GM12892 (cell line): ENCODE measurements around the gene SKOR1.

Source experiments
- DNase-seq: peaks from one replicate; pipeline ENCODE4 v3.0.0; 2011; ENCODE audit not compliant: insufficient read length
- FAIRE-seq: peaks from 2 replicates; lab custom pipeline; 2011; peaks lifted over from hg19 to GRCh38; lab: Jason Lieb, UNC
- POLR2A ChIP-seq: IDR thresholded peaks from 2 replicates; pipeline ENCODE4 v1.6.1; 2011; ENCODE audit warnings: low read depth, low read length, control low read depth
- POLR2AphosphoS5 ChIP-seq: IDR thresholded peaks from 2 replicates; pipeline ENCODE4 v1.6.1; 2011; ENCODE audit warnings: low read depth, low read length, control low read depth
- TAF1 ChIP-seq: IDR thresholded peaks from 2 replicates; pipeline ENCODE4 v1.6.1; 2011; ENCODE audit warnings: low read depth, mild to moderate bottlenecking, control low read depth, low read length, borderline replicate concordance

SKOR1 gene

DNA sequence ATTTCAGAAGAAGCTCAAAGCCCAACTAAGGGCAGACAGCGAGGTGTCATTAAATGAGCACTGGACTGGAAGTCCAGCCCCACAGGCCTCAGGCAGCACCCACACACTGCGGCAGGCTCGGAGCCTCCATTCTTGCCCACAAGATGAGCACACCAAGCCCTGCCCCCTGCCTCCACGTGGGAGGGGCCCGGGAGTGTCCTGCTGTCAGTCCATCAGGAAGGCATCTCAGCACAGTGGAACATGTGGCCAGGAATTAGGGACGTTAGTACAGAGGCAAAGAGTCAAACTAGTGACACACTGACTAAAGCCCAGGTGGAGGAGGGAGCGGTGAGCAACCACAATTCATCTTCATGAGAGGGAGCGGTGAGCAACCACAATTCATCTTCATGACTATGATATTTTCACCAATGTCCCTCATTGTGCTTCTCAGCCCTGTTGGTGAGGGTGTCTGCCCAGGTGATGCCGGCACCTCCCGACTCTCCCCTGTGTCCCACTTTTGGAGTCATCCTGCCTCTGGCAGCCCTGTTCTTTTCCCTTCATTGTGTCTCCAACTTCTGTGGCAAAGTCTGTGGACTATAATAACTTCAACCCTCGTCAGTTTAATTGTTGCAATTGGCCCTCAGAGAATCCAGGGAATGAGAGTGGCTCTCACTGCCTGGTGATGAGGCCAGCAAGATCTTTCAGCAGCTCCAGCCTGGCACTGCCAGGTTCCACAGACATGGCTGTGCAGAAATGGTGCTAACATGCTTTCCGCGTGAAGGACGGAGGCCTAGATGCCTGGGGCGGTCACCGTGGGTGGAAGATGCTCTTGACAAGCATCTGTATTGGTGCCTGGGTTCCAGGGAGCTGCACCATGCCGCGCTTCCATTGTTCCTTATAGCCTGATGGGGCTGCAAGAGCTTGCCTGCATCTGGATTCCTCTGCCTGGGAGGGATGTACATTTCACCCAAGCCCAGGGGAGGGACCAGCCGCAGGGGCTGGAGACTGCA lies 23.1 kb upstream of the SKOR1 start:
- TF ChIP-seq POLR2AphosphoS5 (no peak), TAF1 (no peak), POLR2A (no peak)
- FAIRE-seq (no peak), DNase-seq (no peak)

GRCh38 chr15:67803299-67803698 lies 22.0 kb upstream of the SKOR1 start:
- no peak for TF ChIP-seq TAF1
- no peak for TF ChIP-seq POLR2AphosphoS5
- TF ChIP-seq POLR2A: no peak
- DNase-seq (no peak), FAIRE-seq (no peak)

GRCh38 chr15:67803996-67804843 lies 21.1 kb upstream of the SKOR1 start:
- TF ChIP-seq TAF1 (no peak), POLR2A (no peak), POLR2AphosphoS5 (no peak)
- no peak for FAIRE-seq

GRCh38 chr15:67805008-67805665 lies 20.2 kb upstream of the SKOR1 start:
- FAIRE-seq (no peak), DNase-seq (no peak)
- no peak for TF ChIP-seq TAF1
- no peak for TF ChIP-seq POLR2AphosphoS5
- no peak for TF ChIP-seq POLR2A

More at GRCh38 chr15:67803996-67804843, 21.1 kb upstream of the SKOR1 start:
- no peak for DNase-seq

DNA sequence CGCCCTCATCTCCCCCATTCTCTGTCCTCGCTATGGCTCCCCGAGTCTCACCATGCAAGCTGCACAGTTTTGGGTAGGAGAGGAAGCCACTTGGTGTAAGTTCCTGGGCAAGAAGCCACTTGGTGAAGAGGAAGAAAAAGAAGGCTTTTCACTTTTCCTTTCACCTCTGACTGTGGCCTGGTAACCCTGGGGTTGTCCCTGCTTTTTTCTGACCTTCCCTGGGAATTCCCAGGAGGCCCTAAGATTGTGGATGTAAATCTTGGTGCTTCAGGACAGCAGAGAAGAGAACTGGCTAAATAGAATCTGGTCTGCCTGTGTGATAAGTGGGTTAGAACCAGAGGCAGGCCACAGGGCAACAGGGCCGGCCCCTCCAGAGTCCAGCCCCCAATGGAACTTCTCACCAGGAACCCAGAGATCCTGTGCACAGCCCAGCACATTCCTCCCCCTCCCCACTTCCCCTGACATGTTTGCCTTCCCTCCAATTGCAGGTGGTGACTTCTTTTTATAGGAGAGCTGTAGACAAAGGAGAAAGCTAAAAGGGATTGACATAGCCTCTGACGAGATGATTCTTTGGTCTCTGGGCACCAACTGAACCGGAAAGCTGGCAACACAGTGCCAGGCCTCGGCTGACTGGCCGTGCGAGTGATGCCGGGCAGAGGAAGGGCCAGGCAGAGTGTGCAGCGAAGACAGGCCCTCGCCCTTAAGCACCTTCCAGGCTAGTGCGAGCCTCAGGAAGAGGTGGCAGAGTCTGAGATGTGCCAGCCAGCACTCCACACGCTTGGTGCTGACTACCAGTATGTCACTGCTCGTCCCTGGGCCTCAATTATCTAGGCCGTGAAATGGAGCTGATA lies 19.4 kb upstream of the SKOR1 start:
- TF ChIP-seq TAF1 (no peak), POLR2AphosphoS5 (no peak), POLR2A (no peak)
- FAIRE-seq: no peak
- no peak for DNase-seq

DNA sequence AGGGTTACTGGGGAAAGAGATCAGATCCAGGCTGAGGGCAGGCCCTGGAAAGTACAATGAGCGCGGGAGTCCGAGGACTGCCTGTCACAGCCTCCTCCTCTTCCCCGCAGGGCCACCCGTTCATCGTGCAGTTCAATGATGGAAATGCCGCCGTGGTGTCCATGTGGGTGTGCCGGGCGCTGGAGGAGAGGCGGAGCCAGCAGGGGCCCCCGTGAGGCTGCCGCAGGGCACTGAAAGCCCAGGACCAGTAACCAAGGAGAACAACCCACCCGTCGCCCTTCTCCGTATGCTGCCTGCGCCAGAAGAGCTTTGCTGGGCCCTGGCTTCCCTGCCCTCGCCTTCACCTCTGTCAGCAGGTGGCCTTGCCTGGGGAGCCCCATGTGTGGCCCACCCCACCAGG lies 18.8 kb upstream of the SKOR1 start:
- no peak for TF ChIP-seq TAF1
- no peak for TF ChIP-seq POLR2A
- TF ChIP-seq POLR2AphosphoS5: no peak
- DNase-seq (no peak), FAIRE-seq (no peak)

DNA sequence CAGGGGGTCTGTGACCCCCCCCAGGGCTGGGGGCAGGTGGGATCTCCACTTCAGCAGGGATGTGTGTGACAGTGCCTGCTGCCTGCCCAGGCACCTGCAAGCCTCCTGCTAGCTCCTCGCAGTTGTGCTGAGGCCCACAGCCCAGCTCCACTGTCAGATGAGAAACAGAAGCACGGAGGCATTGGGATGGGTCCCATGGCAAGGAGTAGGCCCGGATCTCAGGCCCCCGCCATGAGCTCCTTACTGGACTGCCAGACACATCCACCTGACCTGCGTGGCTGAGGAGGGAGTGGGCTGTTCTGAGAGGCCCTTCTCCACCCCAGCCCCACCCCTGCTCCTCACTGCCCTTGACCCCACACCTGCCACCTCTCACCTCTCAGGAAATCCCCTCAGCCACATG lies 18.2 kb upstream of the SKOR1 start:
- no peak for DNase-seq
- FAIRE-seq: no peak
- TF ChIP-seq POLR2AphosphoS5 (no peak), POLR2A (no peak), TAF1 (no peak)

DNA sequence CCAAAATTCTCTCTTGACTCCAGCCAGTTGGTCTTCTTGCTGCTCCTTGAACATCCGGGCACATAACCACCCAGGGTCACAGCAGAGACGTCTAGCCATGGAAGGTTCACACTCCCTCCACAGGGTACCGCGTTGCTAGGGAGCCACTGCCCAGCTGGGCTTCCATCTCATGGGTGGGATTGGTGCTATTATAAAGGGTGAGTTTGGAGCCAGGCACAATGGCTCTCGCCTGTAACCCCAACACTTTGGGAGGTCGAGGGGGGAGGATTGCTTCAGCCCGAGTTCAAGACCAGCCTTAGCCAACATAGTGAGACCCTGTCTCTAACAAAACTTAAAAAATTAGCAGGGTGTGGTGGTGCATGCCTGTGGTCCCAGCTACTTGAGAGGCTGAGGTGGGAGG lies 17.5 kb upstream of the SKOR1 start:
- DNase-seq: no peak
- FAIRE-seq: no peak
- TF ChIP-seq POLR2AphosphoS5: no peak
- TF ChIP-seq TAF1: no peak
- TF ChIP-seq POLR2A: no peak

GRCh38 chr15:67808821-67809220 lies 16.5 kb upstream of the SKOR1 start:
- FAIRE-seq: no peak
- no peak for TF ChIP-seq POLR2AphosphoS5
- no peak for TF ChIP-seq TAF1
- no peak for TF ChIP-seq POLR2A
- DNase-seq: no peak

GRCh38 chr15:67809441-67809840 lies 15.9 kb upstream of the SKOR1 start:
- DNase-seq (no peak), FAIRE-seq (no peak)
- no peak for TF ChIP-seq POLR2AphosphoS5
